ENCODE data around the gene ADM2.
A peak's percentile ranks its signal among the peaks of the same experiment; 100 is the strongest.
"Not testable (repeated sequence)": the region's sequence is repeated elsewhere in the genome, so short reads cannot be mapped to it uniquely, and the experiment has no call there.

ADM2 gene

GRCh38 chr22:50506611-50507420 lies 25.5 kb downstream of the ADM2 start:
- DNase-seq (ENCODE audit: low spot score), result peak; percentile 65

DNA sequence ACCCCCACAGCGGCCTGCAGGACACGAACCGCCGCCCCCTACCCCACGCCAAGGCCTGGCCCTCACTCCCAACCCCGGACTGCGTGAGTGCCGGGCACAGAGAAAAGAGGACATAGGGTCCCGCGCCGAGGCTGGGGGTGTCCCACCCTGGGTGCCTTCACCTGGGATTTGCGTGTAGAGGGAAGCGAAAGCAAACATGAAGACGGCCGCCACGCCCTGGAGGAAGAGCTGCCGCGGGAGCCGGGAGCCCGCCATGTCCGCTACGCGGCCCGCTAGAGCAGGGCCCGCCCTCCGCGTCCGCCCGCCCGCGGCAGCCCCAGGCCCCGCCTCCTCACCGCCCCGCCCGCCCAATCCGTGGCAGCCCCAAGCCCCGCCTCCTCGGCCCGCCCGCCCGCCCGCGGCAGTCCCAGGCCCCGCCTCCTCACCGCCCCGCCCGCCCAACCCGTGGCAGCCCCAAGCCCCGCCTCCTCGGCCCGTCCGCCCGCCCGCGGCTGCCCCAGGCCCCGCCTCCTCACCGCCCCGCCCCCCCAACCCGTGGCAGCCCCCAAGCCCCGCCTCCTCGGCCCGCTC lies 26.2 kb downstream of the ADM2 start, which contains the start of gene LMF2:
Gene LMF2, minus strand, starts transcription at position 282 of the 570 bp plus-strand sequence. Its CDS starts 27 bp downstream, at position 255.
- peak; percentile 84 for DNase-seq (ENCODE audit: low spot score)

- DNase-seq (ENCODE audit: low spot score), result peak; percentile 95
These were observed 26.9 kb downstream of the ADM2 start, which contains the start of gene NCAPH2 for GRCh38 chr22:50507991-50508884. TSS of gene NCAPH2 (plus strand) at chr22:50508224. CDS start at chr22:50508338, 114 bp downstream.

DNA sequence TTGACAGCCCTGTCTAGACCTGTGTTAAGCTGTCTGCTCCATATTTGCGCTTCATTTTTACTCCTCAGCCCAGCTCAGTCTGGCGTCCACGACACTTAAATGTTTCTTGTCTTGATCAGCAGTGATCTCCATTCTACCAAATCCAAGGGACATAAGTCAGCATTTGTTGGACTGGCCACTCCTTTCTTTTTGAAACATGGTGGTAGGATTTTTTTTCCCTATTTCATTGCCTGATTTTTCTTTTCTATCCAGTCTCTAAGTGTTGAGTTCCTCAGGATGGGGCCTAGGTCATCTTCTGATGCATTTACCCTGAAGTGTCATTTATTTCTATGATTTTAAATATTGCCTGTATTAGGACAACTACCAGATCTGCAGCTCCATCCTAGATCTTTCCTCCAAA lies 27.6 kb downstream of the ADM2 start:
- DNase-seq (ENCODE audit: low spot score), result peak; percentile 44

- no peak for DNase-seq (ENCODE audit: low spot score)
These were observed 31.8 kb downstream of the ADM2 start for GRCh38 chr22:50513175-50513574.

DNA sequence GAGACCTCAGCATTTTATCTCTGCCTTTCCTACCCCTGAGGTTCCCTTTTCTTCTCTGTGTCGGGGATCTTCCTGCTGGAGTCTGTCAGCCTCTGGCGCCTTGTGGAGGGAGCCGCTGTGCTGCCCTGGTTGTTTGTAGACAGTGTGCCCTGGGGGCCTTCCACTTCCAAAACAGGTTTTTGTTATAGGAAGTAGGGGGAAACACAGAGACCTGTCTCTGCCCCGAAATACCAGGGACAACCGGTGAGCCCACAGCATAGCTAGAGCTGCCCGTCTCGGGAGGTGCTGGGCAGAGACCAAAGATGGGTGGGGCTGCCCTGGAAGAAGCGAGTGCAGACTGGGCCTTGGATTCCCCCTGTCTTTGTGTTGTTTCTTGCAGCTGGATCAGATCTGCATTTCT lies 34.7 kb downstream of the ADM2 start:
- DNase-seq (ENCODE audit: low spot score), result no peak

- DNase-seq (ENCODE audit: low spot score), result no peak
These were observed 35.5 kb downstream of the ADM2 start for GRCh38 chr22:50516891-50517290.

GRCh38 chr22:50517495-50518260 lies 36.3 kb downstream of the ADM2 start:
- no peak for DNase-seq (ENCODE audit: low spot score)

DNA sequence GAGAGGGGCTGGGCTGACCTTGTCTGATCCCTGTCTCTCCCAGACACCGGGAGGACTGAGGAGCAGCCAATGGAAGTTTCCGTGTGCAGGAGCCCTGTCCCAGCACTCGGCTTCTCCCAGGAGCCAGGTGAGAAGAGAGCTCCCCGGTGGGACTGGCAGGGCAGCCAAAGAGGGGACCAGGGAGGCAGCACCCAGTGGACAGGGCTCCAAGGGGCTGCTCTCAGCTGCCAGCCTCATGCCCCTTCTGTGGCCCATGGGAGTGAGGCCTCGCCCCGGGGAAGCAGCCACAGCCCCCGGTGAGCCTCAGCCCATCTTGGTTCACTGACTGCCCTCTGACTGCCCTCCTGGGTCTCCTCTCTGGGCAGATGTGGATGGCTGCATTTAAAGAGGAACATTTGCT lies 37.3 kb downstream of the ADM2 start:
- DNase-seq (ENCODE audit: low spot score), result no peak

DNA sequence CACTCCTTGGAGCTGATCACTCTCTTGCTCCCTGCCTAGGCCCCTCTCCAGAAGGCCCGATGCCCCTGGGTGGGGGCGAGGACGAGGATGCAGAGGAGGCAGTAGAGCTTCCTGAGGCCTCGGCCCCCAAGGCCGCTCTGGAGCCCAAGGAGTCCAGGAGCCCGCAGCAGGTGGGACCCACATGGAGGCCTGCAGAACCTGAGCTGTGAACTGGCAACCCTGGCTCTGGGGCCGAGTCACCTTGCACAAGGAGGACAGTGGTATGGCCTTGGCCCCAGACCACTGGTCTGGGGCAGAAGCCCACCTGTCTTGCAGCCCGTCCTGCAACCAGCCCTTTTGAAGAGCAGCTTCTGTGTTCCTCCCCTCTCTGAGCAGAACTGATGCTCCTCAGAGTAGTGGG lies 37.8 kb downstream of the ADM2 start:
- DNase-seq (ENCODE audit: low spot score), result no peak

GRCh38 chr22:50520184-50520583 lies 38.8 kb downstream of the ADM2 start:
- DNase-seq (ENCODE audit: low spot score), result not testable (repeated sequence)

DNA sequence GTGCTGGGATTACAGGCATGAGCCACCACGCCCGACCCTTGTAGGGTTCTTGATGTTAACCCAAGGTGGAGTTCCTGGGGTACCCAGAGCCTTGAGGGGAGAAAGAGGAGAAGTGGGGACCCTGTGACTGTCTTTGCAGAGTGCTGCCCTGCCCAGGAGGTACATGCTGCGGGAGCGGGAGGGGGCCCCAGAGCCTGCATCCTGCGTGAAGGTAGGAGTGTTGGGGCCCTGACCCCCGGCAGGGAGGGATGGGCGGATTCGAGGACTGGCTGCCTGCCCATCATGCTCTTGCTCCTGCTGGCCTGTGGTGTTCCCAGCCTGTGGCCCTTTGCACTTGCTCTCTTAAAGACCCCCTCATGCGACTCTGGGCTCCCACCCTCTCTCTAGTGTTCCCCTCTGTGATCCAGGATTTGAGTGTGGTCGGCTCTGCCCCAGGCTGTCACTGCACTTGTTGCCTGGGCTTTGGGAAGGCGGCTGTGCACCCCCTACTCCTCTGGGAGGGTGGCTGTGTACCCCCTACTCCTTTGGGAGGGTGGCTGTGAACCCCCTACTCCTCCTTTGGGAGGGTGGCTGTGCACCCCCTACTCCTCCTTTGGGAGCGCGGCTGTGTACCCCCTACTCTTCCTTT lies 39.6 kb downstream of the ADM2 start:
- no peak for DNase-seq (ENCODE audit: low spot score)

- no peak for DNase-seq (ENCODE audit: low spot score)
These were observed 40.4 kb downstream of the ADM2 start for GRCh38 chr22:50521710-50522109.

DNA sequence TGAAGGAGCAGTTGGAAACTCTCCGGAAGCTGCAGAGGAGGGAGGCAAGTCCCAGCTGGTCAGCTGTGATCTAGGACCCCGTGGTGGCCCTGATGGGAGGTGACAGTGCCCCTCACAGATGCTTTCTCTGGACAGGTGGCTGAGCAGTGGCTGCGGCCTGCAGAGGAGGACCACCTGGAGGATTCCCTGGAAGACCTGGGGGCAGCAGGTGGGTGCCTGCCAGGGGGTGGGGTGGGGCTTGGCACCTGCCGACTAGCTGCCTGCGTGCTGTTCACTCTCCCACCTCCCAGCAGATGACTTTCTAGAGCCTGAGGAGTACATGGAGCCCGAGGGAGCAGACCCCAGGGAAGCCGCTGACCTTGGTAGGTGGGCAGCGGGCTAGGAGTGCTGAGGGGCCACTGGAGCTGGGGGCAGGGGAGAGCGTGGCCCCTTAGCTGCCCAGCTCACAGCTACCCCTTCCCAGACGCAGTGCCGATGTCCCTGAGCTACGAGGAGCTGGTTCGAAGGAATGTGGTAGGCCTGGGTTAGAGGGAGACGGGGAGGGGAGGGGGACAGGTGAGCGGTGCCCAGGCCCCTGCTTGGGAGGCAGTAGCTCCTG lies 41.0 kb downstream of the ADM2 start:
- no peak for DNase-seq (ENCODE audit: low spot score)

- DNase-seq (ENCODE audit: low spot score), result no peak
These were observed 41.6 kb downstream of the ADM2 start for GRCh38 chr22:50522806-50523438.

GRCh38 chr22:50523458-50523805 lies 42.1 kb downstream of the ADM2 start:
- DNase-seq (ENCODE audit: low spot score), result no peak

- DNase-seq (ENCODE audit: low spot score), result no peak
These were observed 42.7 kb downstream of the ADM2 start for GRCh38 chr22:50523806-50524675.

DNA sequence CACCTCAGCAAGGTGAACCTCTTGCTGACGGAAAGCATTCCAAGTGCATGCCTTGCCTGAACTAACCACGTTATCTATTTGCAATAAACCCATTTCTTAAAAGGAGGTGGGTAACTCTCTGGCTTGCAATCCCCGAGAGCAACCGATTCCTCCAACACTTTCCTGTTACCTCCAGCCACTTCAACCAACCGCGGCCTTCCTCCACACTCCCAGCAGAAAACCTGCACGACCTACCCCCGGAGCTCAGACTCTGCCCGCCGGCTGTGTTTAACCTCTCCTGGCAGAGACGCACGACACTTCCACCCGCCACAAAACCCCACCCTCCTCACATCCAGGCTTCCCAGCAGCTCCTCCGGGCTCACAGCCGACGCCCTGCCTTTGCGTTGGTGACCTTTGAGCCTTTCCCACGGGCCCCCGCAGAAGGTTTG lies 43.3 kb downstream of the ADM2 start:
- DNase-seq (ENCODE audit: low spot score), result no peak

DNA sequence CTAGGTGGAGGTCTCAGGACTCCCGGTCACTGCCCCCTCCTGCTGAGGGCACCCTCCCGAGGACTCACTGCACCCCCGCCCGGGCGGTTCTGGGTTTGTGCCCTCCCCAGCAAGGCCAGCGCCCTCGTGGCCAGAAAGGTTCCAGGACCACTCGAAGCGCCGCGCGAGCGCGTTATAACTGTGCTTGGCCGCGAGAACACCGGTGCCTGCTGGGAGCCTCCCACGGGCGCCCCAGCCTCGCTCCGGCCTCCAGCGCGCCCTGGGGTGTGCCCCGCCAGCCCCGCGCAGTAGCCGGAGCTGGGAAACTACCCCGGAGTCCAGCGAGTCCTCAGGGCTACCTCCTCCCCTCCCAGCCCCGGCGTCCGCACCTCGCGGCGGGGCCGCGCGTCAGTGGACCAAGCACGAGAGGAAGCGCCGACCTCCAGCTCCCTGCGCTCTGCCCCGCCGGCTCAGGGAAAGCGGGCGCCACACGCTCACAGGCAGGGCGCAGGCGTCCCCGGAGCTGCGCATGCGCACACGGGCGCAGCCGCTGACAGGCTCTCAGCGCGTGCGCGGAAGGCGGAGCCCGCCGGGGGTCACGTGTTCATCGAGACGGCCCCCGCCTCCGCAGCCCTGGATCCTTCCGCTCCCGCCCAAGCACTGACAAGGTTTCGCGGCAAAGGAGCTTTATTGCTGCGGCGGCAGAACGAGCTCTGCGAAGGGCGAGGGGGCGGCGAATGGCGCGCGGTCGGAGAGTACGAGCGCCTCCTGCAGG lies 43.9 kb downstream of the ADM2 start, which contains the start of gene SCO2:
Gene SCO2, minus strand, starts transcription at position 495 of the 754 bp plus-strand sequence. CDS start 1,187 bp downstream, outside the sequence.
- DNase-seq (ENCODE audit: low spot score), result peak; percentile 96

Measured in RKO (cell line).